HCT116 (cell line): ENCODE results near the gene PRMT1. TPM values are rescaled to one million over a fixed set of nuclear protein-coding genes. Genes with fewer than 3 reads are reported as not detected.

Experiments
- EGR1 ChIP-seq: IDR thresholded peaks from 2 replicates; pipeline ENCODE4 v1.6.1; 2012; ENCODE audit warnings: low read depth
- ELF1 ChIP-seq: IDR thresholded peaks from 2 replicates; pipeline ENCODE4 v1.6.1; 2012; ENCODE audit warnings: low read depth, borderline replicate concordance
- EZH2 ChIP-seq: fragments of 200-600 bp; sonication (generic); IDR thresholded peaks from 2 replicates; pipeline ENCODE4 v1.6.1; 2017; ENCODE audit warnings: antibody characterized with exemption, mixed run types
- FOSL1 ChIP-seq: IDR thresholded peaks from 2 replicates; pipeline ENCODE4 v1.6.1; 2012; ENCODE audit warnings: low read depth
- JUND ChIP-seq: IDR thresholded peaks from 2 replicates; pipeline ENCODE4 v1.6.1; 2012
- POLR2A ChIP-seq: IDR thresholded peaks from 2 replicates; pipeline ENCODE4 v1.7.0; 2011; ENCODE audit warnings: borderline replicate concordance; ENCODE audit not compliant: insufficient read depth, insufficient read length; ENCODE audit errors: extremely low read depth
- RAD21 ChIP-seq: IDR thresholded peaks from 2 replicates; pipeline ENCODE4 v1.6.1; 2012; ENCODE audit warnings: low read depth, mild to moderate bottlenecking
- SIN3A ChIP-seq: IDR thresholded peaks from 2 replicates; pipeline ENCODE4 v1.6.1; 2012; ENCODE audit warnings: low read depth
- SP1 ChIP-seq: IDR thresholded peaks from 2 replicates; pipeline ENCODE4 v1.6.1; 2012; ENCODE audit warnings: low read depth
- TCF7L2 ChIP-seq: IDR thresholded peaks from 2 replicates; pipeline ENCODE4 v1.7.0; 2011; ENCODE audit warnings: borderline replicate concordance, inconsistent platforms; ENCODE audit not compliant: insufficient read depth, insufficient read length; ENCODE audit errors: extremely low read depth
- YY1 ChIP-seq: IDR thresholded peaks from 2 replicates; pipeline ENCODE4 v1.6.1; 2011; ENCODE audit warnings: low read length, low read depth, moderate library complexity, mild to moderate bottlenecking; ENCODE audit not compliant: insufficient replicate concordance; ENCODE audit errors: extremely low read depth
- ZFX ChIP-seq: fragments of 450-650 bp; IDR thresholded peaks from 2 replicates; pipeline ENCODE4 v1.6.1; 2017
- total RNA-seq: library from RNA; stranded (reverse); gene quantifications from one replicate; pipeline ENCODE4 v1.2.1, GENCODE V29; 2021; ENCODE audit not compliant: unreplicated experiment
- TF ChIP-seq, protein P1 (sequence below): IDR thresholded peaks from 2 replicates; pipeline ENCODE4 v1.6.1; 2011; ENCODE audit warnings: mild to moderate bottlenecking, low read length, moderate library complexity; ENCODE audit not compliant: insufficient replicate concordance; ENCODE audit errors: extremely low read depth
- TF ChIP-seq, protein P2 (sequence below): IDR thresholded peaks from 2 replicates; pipeline ENCODE4 v1.6.1; 2012

PRMT1 gene
- total RNA-seq, 1 experiment from 2014 or later: 428 TPM

DNA sequence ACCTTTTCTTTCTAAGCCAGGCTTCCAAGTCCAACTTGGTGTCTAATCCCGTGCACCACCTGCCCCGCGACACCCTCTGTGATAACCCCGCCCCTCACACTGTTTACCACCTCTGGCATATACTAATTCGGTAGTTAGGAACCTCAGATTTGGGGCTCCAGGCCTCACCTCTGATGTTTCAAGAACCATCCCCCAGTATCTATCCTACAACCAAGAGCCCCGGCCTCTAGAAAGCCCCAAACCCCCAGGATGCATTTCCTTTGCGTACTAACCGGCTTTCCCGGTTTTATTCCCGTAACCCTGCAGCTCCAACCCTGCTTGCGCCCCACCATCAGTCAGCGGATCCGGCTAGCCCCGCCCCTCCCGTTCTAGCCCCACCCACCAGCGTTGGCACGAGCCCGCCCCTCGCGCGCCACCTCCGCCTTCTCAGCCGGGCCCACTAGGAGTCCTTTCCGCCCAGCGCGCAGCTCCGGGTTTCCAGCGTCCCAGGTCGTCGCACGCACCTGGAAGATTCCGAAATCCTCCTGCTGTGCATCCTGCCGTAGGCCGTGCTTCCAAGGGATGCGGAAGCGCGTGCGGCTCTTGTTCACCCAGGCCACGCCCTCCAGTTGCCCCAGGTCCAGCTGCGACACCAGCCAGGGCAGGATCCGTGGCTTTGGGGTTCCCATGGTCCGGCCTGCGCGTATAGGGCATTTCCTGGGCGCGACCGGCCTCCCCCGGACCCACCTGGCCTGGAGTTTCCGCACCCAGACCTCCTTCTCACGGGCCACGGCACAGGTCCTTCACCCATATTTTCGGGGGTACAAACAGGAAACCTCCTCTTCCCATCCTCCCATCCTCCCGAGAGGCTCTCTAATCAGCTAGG, 12.7 kb upstream of the PRMT1 start (continued):
- TF ChIP-seq TCF7L2 (peak; percentile 54), RAD21 (no peak), ZFX (no peak), EGR1 (peak; percentile 59), ELF1 (no peak; the same call in 1 of the 2 replicates), POLR2A (peak; percentile 43), SP1 (peak; percentile 88), EZH2 (no peak), JUND (no peak), SIN3A (peak; percentile 96), FOSL1 (no peak), YY1 (peak; percentile 17)
- TF ChIP-seq, protein P1, sequence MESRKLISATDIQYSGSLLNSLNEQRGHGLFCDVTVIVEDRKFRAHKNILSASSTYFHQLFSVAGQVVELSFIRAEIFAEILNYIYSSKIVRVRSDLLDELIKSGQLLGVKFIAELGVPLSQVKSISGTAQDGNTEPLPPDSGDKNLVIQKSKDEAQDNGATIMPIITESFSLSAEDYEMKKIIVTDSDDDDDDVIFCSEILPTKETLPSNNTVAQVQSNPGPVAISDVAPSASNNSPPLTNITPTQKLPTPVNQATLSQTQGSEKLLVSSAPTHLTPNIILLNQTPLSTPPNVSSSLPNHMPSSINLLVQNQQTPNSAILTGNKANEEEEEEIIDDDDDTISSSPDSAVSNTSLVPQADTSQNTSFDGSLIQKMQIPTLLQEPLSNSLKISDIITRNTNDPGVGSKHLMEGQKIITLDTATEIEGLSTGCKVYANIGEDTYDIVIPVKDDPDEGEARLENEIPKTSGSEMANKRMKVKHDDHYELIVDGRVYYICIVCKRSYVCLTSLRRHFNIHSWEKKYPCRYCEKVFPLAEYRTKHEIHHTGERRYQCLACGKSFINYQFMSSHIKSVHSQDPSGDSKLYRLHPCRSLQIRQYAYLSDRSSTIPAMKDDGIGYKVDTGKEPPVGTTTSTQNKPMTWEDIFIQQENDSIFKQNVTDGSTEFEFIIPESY: no peak
- TF ChIP-seq, protein P2, sequence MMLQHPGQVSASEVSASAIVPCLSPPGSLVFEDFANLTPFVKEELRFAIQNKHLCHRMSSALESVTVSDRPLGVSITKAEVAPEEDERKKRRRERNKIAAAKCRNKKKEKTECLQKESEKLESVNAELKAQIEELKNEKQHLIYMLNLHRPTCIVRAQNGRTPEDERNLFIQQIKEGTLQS: no peak
- TF ChIP-seq, all 23 proteins: peak for 11
